Trophoblast cell (in vitro differentiated cells and primary cell): ENCODE measurements around the gene TBR1.

Source experiments
- DNase-seq, 2 donors: peaks; one replicate each; pipeline ENCODE4 v3.0.0-alpha.2; 2016
- H2AFZ ChIP-seq: 2 replicates; pipeline ENCODE4 v1.6.1; 2013; ENCODE audit warnings: low read length, moderate library complexity, mild to moderate bottlenecking; ENCODE audit not compliant: insufficient read depth, poor library complexity
- H2AK5ac ChIP-seq: 2 replicates; pipeline ENCODE4 v1.6.1; 2013; ENCODE audit warnings: mild to moderate bottlenecking, low read length
- H2BK120ac ChIP-seq: 2 replicates; pipeline ENCODE4 v1.6.1; 2013; ENCODE audit warnings: low read length, mild to moderate bottlenecking, moderate library complexity; ENCODE audit not compliant: insufficient read depth, poor library complexity
- H2BK12ac ChIP-seq: 2 replicates; pipeline ENCODE4 v1.6.1; 2013; ENCODE audit warnings: mild to moderate bottlenecking, low read length, moderate library complexity
- H2BK5ac ChIP-seq: 2 replicates; pipeline ENCODE4 v1.6.1; 2013; ENCODE audit warnings: low read length, low read depth, moderate library complexity, mild to moderate bottlenecking; ENCODE audit not compliant: poor library complexity
- H3K14ac ChIP-seq: 2 replicates; pipeline ENCODE4 v1.6.1; 2013; ENCODE audit warnings: mild to moderate bottlenecking, low read length
- H3K18ac ChIP-seq: 2 replicates; pipeline ENCODE4 v1.6.1; 2013; ENCODE audit warnings: mild to moderate bottlenecking, low read length
- H3K23ac ChIP-seq: 2 replicates; pipeline ENCODE4 v1.6.1; 2013; ENCODE audit warnings: low read length
- H3K27ac ChIP-seq: 2 replicates; pipeline ENCODE4 v1.5.1; 2013; ENCODE audit warnings: low read depth, mild to moderate bottlenecking, inconsistent platforms, low read length, moderate library complexity
- H3K27me3 ChIP-seq: 2 replicates; pipeline ENCODE4 v1.6.1; 2013; ENCODE audit warnings: inconsistent platforms, mild to moderate bottlenecking, low read length, moderate library complexity; ENCODE audit not compliant: insufficient read depth
- H3K36me3 ChIP-seq, 2 experiments: 1 replicate in 1 of 2; 2 replicates in 1 of 2; pipeline ENCODE4 v1.6.1; 2013; ENCODE audit warnings: low read length in 2 of 2, mild to moderate bottlenecking in 2 of 2, moderate library complexity in 1 of 2; ENCODE audit not compliant: insufficient read depth in 2 of 2, control insufficient read depth in 1 of 2
- H3K4ac ChIP-seq: 2 replicates; pipeline ENCODE4 v1.6.1; 2013; ENCODE audit warnings: low read depth, mild to moderate bottlenecking, low read length, moderate library complexity
- H3K4me1 ChIP-seq, 2 experiments: 1 replicate in 1 of 2; 2 replicates in 1 of 2; pipeline ENCODE4 v1.6.1; 2013; ENCODE audit warnings: low read length in 2 of 2, mild to moderate bottlenecking in 2 of 2, moderate library complexity in 1 of 2; ENCODE audit not compliant: insufficient read depth in 2 of 2, control insufficient read depth in 1 of 2
- H3K4me2 ChIP-seq: 2 replicates; pipeline ENCODE4 v1.6.1; 2013; ENCODE audit warnings: inconsistent platforms, mild to moderate bottlenecking, low read length, moderate library complexity
- H3K4me3 ChIP-seq: 2 replicates; pipeline ENCODE4 v1.5.1; 2013; ENCODE audit warnings: mild to moderate bottlenecking, low read depth, low read length, inconsistent platforms
- H3K79me1 ChIP-seq: one replicate; pipeline ENCODE4 v1.6.1; 2013; ENCODE audit warnings: low read length
- H3K79me2 ChIP-seq: 2 replicates; pipeline ENCODE4 v1.6.1; 2013; ENCODE audit warnings: low read length, mild to moderate bottlenecking; ENCODE audit not compliant: control insufficient read depth, insufficient read depth, poor library complexity
- H3K9ac ChIP-seq: 2 replicates; pipeline ENCODE4 v1.6.1; 2013; ENCODE audit warnings: mild to moderate bottlenecking, low read length
- H3K9me3 ChIP-seq: 2 replicates; pipeline ENCODE4 v1.6.1; 2013; ENCODE audit warnings: low read depth, mild to moderate bottlenecking, control low read depth, inconsistent platforms, low read length; ENCODE audit not compliant: insufficient read depth
- H4K12ac ChIP-seq: 2 replicates; pipeline ENCODE4 v1.6.1; 2013; ENCODE audit warnings: low read depth, mild to moderate bottlenecking, low read length, moderate library complexity
- H4K8ac ChIP-seq: 2 replicates; pipeline ENCODE4 v1.6.1; 2013; ENCODE audit warnings: low read depth, mild to moderate bottlenecking, low read length, moderate library complexity
- H4K91ac ChIP-seq: one replicate; pipeline ENCODE4 v1.6.1; 2013; ENCODE audit warnings: low read depth, mild to moderate bottlenecking, low read length, moderate library complexity
- WGBS: extraction: QIAGEN DNeasy Blood & Tissue Kit; methylation state at CpG from one replicate; pipeline ENCODE4 v1.1.7; 2013; ENCODE audit warnings: missing lambda C conversion rate; ENCODE audit not compliant: insufficient read length, insufficient coverage; ENCODE audit errors: extremely low coverage; 5-methylcytosine and 5-hydroxymethylcytosine counted together

Gene TBR1

GRCh38 chr2:161426922-161427663, 11.0 kb downstream of the TBR1 start:
- H4K12ac ChIP-seq, result no peak overlapping the region
- H3K4ac ChIP-seq, result no peak overlapping the region
- no peak overlapping the region for H2BK5ac ChIP-seq
- peaks cover 52% of the 10 kb centered on the region for H3K27me3 ChIP-seq
- H3K23ac ChIP-seq, result no peak overlapping the region
- no peak overlapping the region for H4K8ac ChIP-seq
- H4K91ac ChIP-seq, result no peak overlapping the region
- H3K79me1 ChIP-seq, result no peaks in the 10 kb centered on the region
- H3K9me3 ChIP-seq, result no peaks in the 10 kb centered on the region
- no peak overlapping the region for H2AK5ac ChIP-seq
- peak overlapping the region; percentile 53 for H3K4me2 ChIP-seq
- H3K14ac ChIP-seq, result no peak overlapping the region
- no peak for DNase-seq
- no peak overlapping the region for H2AFZ ChIP-seq
- no peak overlapping the region for H3K9ac ChIP-seq
- H3K79me2 ChIP-seq, result no peaks in the 10 kb centered on the region
- H3K4me3 ChIP-seq, result no peak overlapping the region
- H3K18ac ChIP-seq, result no peak overlapping the region
- peaks cover 11% of the 10 kb centered on the region in 2 experiments for H3K4me1 ChIP-seq
- no peak overlapping the region for H2BK12ac ChIP-seq
- H2BK120ac ChIP-seq, result no peak overlapping the region
- H3K27ac ChIP-seq, result no peak overlapping the region
- no peaks in the 10 kb centered on the region for H3K36me3 ChIP-seq
- WGBS, result no CpG with 5 or more reads among the region's 54 CpGs

GRCh38 chr2:161427664-161428587, 11.8 kb downstream of the TBR1 start:
- H3K4me1 ChIP-seq, result peaks cover 11% of the 10 kb centered on the region in 2 experiments
- peak overlapping the region; percentile 53 for H3K4me2 ChIP-seq
- no peaks in the 10 kb centered on the region for H3K9me3 ChIP-seq
- no peak overlapping the region for H2BK120ac ChIP-seq
- no peak overlapping the region for H2AK5ac ChIP-seq
- H3K36me3 ChIP-seq, result no peaks in the 10 kb centered on the region
- H4K8ac ChIP-seq, result no peak overlapping the region
- no CpG with 5 or more reads among the region's 64 CpGs for WGBS
- H2BK12ac ChIP-seq, result no peak overlapping the region
- no peak overlapping the region for H2BK5ac ChIP-seq
- H3K79me1 ChIP-seq, result no peaks in the 10 kb centered on the region
- no peak overlapping the region for H4K91ac ChIP-seq
- peaks cover 44% of the 10 kb centered on the region for H3K27me3 ChIP-seq
- H3K4me3 ChIP-seq, result no peak overlapping the region
- H3K18ac ChIP-seq, result no peak overlapping the region
- no peak overlapping the region for H4K12ac ChIP-seq
- H3K23ac ChIP-seq, result no peak overlapping the region
- no peaks in the 10 kb centered on the region for H3K79me2 ChIP-seq
- no peak overlapping the region for H3K14ac ChIP-seq
- no peak overlapping the region for H3K27ac ChIP-seq
- no peak for DNase-seq
- no peak overlapping the region for H3K9ac ChIP-seq
- no peak overlapping the region for H2AFZ ChIP-seq
- no peak overlapping the region for H3K4ac ChIP-seq

GRCh38 chr2:161430386-161430785, 14.3 kb downstream of the TBR1 start:
- no peaks in the 10 kb centered on the region for H3K9me3 ChIP-seq
- H4K8ac ChIP-seq, result no peak overlapping the region
- DNase-seq, result no peak
- peaks cover 3% of the 10 kb centered on the region in 2 experiments for H3K4me1 ChIP-seq
- H2AK5ac ChIP-seq, result no peak overlapping the region
- no peak overlapping the region for H2BK5ac ChIP-seq
- H2BK120ac ChIP-seq, result no peak overlapping the region
- no peak overlapping the region for H4K91ac ChIP-seq
- no peak overlapping the region for H4K12ac ChIP-seq
- no peak overlapping the region for H3K27ac ChIP-seq
- no CpG with 5 or more reads among the region's 2 CpGs for WGBS
- H3K4me2 ChIP-seq, result no peak overlapping the region
- H3K18ac ChIP-seq, result no peak overlapping the region
- H3K4ac ChIP-seq, result no peak overlapping the region
- H3K79me1 ChIP-seq, result no peaks in the 10 kb centered on the region
- no peak overlapping the region for H3K4me3 ChIP-seq
- no peak overlapping the region for H3K23ac ChIP-seq
- H3K27me3 ChIP-seq, result peaks cover 23% of the 10 kb centered on the region
- H2BK12ac ChIP-seq, result no peak overlapping the region
- H3K36me3 ChIP-seq, result no peaks in the 10 kb centered on the region
- H3K9ac ChIP-seq, result no peak overlapping the region
- no peak overlapping the region for H2AFZ ChIP-seq
- H3K79me2 ChIP-seq, result no peaks in the 10 kb centered on the region
- H3K14ac ChIP-seq, result no peak overlapping the region

- H3K4me2 ChIP-seq, result no peak overlapping the region
- no peak for DNase-seq
- no peak overlapping the region for H3K4me3 ChIP-seq
- no peak overlapping the region for H2BK12ac ChIP-seq
- peaks cover under 1% of the 10 kb centered on the region in 2 experiments for H3K4me1 ChIP-seq
- no peaks in the 10 kb centered on the region for H3K36me3 ChIP-seq
- no peak overlapping the region for H2BK5ac ChIP-seq
- H3K79me2 ChIP-seq, result no peaks in the 10 kb centered on the region
- no CpG with 5 or more reads among the region's 3 CpGs for WGBS
- H3K14ac ChIP-seq, result no peak overlapping the region
- no peak overlapping the region for H4K8ac ChIP-seq
- H3K27me3 ChIP-seq, result peaks cover 13% of the 10 kb centered on the region
- H4K12ac ChIP-seq, result no peak overlapping the region
- H3K9me3 ChIP-seq, result no peaks in the 10 kb centered on the region
- no peak overlapping the region for H3K4ac ChIP-seq
- H3K9ac ChIP-seq, result no peak overlapping the region
- H3K23ac ChIP-seq, result no peak overlapping the region
- H2AK5ac ChIP-seq, result no peak overlapping the region
- H2AFZ ChIP-seq, result no peak overlapping the region
- no peak overlapping the region for H3K27ac ChIP-seq
- no peaks in the 10 kb centered on the region for H3K79me1 ChIP-seq
- no peak overlapping the region for H3K18ac ChIP-seq
- H4K91ac ChIP-seq, result no peak overlapping the region
- no peak overlapping the region for H2BK120ac ChIP-seq
Measured at GRCh38 chr2:161432107-161432506, 16.0 kb downstream of the TBR1 start.
